ENCODE data around the gene VGLL3.

DNA sequence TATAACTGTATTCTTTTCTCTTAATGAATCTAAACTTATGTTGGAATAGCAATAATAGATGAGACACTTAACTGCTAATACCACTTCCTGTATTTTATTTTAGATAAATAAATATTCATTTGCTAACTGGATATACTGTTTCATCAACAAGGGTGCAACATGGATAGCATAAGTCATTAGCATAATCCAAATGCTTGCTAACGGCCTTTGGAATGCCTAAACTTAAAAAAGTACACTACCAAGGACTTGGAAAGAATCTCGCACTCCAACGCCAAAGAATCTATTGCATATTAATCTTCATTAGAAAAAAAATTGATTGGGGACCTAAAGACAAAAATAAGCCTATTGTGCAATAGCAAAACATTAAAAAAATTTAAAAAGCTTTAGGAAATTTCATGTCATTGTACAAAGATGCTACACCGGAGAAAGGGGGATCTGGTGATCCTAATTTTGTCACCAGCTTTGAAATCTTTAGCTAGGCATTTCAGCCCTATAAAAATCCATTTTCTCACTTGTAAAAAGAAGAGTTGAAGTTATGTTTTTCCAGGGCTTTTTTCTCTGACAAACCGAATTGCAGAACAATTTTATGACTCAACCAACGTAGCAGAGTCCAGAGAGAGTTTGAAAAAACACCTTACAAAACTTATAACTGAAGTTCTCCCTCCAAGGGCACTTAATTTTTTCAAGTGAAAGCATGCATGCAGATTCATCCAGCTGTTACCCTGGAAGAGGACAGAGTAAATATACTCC lies 4.1 kb downstream of the VGLL3 start:
- TF ChIP-seq POLR2A (IDR thresholded peaks at IDR 0.05; ENCODE audit: low read length) (no peak), GATA1 (IDR thresholded peaks at IDR 0.05; ENCODE audit: low read depth, low read length) (no peak)
